GF-D8 (cell line): ENCODE data around the gene KIRREL1.
"Not testable (repeated sequence)": the region's sequence is repeated elsewhere in the genome, so short reads cannot be mapped to it uniquely, and the experiment has no call there.

Source experiments
- DNase-seq: peaks from one replicate; lab custom pipeline; 2025; lab: John Stamatoyannopoulos, UW

KIRREL1 gene

DNA sequence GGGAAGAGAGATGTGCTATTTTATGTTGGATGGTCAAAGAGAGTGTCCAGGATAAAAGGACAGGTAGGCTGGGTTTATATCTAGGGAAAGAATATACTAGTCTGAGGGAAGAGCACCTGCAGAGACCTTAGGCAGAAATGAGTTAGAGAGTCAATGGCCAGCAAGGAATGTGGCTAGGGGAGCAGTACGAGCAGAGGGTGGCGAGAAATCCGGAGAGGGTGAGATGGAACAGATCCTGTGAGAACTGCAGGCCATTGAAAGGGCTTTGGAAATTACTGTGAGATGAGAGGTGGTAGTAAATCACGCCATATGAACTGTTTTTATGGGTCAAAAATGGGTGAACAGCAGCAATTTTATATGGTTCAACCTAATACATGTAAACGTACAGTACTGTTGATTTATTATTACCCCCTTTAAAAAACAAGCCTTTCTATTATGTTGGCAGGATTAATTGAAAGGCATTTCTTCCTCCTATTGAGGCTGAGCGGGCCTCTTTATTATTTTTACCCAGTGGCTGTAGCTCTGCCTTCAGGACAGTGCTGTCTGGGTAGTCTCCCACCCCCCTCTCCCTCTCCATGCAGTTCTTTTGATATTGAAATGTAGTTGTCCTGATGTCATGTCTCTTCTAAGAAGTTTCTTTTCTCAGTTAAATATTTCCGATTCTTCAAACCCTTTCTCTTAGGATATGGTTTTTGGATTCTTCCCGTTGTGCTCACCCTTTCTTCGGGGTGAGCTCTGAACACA lies 112.1 kb downstream of the KIRREL1 start:
- DNase-seq: no peak

DNA sequence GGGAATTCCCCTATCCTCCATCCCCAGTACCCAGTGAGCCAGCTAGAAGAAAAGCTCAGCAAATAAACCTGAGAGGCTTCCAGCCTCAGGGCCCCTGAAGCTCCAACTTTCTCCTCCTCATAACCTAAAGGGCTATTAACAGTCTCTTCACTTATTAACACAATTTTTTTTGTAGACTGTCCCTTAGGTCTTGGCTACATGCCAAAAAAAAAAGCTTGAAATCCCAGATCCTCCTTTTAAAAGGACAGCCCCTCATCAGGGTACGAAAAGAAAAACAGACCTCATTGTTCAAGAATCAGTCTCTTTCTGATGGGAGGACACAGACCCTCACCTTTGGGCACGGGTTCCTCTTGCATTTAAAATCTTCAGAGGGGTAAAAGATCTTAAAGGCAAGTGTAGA lies 114.5 kb downstream of the KIRREL1 start:
- DNase-seq: no peak

DNA sequence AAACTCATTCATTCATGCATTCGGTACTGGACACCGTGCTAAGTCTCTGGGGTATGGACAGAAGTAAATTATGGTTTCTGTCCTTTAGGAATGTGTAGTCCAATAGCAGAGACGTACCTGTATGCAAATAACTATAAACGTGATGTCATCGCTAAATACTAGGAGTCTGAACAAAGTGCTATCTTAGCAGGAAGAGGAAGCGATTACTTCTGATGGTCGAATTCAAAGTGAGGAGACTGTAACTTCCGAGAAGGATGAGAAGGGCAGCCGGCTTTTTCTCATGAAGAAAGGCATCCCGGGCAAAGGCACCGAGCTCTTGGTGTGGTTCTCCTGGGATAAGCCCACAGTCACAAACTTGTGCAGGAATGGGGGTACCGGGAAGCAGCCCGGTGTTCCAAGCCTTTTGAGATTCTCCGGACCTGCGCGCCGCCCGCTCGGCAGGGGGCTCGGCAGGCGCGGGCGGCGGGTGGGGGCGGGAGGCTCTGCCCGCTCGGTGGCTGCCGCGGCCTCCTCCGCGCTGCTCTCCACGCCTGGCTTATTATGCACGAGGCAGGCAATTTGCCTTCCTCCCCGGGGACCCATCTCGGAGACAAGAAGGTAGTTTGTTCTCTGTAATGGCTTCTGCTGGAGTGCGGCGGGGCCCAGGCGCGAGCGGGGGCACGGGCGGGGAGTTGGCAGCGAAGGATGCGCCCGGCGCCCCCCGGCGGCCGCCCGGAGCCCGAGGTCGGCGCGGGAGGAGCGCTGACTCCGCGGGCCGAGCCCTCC lies 119.7 kb downstream of the KIRREL1 start:
- DNase-seq: no peak

DNA sequence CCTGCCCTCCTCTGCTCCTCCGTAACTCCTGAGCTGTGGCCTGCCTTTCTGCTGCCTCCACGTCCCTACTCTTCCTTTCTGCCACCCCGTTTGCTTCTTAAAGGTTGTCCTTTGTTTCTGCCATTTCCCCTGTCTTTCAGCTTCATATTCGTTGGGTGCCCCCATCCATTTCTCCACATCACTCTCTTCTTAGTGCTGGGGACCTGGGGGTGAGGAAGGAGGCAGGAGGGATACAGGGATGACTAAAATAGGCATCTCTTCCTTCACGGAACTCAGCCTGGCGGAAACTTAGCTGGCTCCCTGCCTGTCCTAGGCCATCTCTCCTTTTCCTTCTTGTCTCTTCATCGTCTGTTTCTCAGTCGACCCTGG lies 120.3 kb downstream of the KIRREL1 start:
- no peak for DNase-seq

DNA sequence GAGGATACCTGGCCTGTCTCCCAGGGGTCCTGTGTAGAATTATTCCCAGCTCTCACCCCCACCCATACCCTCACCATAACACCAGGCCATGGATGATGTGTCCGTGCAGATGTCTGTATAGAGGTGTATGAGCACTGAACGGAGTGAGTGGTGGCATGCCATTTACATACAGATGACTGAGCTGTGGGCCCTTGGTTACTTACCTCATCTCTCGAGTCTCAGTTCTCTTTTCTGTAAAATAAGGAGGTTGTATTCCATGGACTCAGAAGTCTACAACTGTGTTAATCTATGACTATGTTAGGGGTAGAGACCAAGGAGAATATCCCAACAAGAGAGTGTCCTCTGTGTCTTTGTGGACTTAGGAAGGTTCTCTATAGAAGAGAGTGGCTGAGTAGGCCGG lies 121.7 kb downstream of the KIRREL1 start:
- no peak for DNase-seq

DNA sequence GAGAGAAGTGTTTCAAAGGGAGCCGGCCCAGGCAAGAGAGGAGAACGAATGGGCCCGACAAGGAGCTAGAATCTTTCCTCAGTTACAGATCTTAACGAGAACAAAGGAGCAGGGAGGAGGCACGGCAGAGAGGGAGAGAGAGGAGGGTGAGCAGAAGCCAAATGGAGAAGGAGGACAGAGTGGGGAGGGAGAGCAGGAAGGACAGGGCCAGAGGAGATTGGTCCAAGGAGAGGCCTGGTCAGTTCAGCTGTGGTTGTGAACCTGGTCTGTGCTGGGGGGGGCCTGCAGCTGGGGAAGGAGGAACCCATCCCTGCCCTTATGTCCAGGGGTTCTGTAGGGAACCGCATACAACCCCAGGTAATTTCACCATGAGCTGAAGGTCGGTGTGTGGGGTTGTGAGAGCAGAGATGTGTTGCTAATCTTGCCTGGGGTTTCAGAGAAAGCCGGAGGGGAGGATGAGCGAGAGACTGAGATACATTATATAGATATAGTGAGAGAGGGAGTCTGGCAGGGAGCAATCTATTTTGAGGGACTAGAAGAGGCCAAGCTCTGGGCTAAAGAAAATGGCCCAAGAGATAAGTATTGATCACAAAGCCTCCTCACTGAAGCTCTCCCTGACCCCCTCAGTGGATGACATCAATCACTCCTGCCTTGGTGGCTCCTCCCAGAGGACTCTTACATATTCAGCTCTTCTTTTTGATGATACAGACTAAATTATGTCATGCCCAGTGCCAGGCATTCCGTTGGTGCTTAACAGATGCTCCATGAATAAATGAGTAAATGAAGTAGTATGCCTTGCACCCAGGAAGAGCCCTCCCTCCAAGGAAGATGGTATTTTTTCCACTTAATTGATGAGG lies 123.1 kb downstream of the KIRREL1 start:
- DNase-seq: no peak

DNA sequence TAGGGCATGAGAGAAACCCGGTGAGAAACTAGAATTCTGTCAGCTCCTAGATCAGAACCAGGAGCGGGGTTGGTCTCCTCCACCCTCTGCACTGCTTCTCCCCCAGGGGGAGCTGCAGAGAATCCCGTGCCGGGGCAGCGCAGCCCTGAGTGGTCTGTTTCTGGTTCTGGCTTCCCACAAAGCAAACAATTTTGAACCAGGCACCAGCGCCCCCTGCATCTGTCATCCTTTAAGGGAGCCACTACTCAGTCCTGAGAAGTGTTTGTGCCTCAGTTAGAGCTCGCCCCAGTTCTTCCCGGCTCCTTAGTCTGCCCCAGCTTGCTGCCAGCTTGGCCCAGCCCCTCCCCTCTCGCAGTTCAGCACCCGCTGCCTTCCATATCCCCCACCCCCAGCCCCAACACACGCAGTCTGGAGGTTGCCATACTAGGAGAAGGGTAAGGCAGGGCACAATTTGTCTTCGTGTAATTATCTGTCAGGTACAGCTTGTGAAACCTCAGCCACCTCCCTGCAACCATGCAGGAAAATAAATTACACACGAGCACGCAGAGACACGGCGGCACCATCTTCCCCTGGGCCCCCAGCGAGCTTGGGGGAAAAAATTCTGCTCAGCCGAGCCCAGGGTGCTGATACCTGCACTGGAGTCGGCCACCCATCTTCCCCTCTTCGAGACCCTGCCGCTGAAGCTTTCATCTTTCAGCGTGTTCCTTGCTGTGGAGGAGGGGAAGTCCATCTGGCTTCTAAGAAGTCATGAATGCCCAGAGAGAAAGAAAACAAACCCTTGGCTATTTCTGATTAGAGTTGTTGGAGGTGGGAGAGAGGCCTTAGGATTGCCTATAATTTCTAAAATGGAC lies 124.6 kb downstream of the KIRREL1 start:
- no peak for DNase-seq

DNA sequence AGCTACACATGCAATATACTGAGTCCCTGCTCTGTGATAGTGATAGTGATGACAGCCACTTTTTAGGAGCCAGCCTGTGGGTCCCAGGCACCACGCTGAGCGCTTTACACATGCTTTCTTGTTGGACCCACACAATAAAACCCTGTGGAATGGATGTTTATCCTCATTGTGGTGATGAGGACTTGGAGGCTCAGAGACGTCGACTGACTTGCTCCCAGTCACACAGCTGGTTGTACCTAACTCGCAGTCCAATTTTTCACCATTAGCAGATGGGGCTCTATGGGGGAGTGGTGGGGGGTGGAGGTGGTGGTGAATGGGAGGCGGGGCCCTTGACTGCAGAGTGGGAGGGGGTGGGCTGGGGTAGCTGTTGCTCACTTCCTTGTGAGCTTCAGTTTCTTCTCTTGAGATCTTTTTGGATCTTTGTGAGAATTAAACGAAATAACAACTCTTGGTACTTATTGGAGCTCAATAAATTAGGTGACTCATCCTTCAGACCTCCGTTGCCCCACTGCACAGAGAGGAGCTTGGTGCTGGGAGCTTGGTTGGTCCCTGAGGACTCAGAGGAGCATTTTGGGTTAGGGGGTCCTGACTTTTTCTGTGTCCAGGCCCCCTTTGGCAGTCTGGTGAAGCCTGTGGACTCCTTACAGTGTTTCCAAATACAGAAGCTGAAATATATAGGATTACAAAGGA lies 125.4 kb downstream of the KIRREL1 start:
- no peak for DNase-seq

DNA sequence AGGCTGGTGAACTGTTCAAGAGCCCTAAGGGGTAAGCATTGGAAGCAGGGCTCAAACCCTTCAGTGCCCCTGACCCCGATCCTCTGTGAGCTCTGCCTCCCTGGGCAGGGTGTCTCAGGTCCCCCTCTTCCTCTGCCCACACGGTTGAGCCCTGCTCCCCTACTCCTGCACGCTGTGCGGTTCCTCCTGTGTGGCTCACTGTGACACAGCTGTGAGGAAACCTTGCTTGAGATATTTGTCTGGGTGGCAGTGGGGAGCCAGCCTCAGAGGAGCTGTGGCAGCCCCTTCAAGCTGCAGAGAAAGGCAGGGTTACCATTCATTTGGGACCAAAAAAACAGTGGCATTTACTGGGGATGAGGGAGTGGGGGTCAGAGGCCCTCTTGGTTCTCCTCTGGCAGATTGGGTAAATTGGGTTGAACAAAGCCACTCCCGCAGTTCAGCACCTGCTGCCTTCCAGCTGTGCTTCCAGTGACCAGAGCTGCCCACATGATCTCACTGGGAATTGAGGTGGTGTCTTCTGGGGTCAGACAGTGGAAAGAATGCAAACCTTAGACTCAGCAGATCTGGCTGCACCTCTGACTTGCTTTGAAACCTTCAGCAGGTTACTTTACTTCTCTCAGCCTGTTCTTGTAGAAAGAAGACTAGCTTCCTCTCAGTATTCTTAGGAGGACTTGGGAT lies 126.7 kb downstream of the KIRREL1 start:
- DNase-seq: no peak

DNA sequence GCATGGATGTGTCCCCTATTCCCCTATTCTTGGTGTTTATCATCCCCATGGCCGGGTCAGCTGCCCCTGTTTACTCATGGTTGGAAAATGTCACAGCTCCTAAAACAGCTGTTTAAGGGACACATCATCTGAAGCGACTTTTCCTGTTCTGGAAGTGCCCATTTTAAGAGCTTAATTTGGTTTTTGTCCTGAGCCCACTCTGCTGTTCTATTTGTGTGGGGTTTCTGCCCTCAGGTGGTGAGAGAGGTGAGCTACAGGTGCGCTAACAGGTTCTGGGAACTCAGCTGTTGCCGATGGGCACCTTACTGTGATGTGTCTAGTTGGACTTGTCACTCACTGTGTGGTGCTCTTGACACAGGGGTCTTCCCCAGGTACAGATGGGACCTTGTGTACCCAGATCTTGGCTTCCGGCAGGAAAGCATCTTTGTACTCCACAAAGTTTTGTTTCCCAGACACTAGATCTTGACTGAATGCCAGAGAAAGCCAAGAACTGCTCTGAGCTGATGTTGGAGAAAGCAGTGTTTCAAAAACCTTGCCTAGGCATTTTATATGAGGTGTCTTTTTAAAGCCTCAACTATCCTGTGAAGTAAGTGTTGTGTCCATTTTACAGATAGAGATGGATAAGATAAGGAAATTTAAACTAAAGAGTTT lies 128.3 kb downstream of the KIRREL1 start:
- DNase-seq: no peak

DNA sequence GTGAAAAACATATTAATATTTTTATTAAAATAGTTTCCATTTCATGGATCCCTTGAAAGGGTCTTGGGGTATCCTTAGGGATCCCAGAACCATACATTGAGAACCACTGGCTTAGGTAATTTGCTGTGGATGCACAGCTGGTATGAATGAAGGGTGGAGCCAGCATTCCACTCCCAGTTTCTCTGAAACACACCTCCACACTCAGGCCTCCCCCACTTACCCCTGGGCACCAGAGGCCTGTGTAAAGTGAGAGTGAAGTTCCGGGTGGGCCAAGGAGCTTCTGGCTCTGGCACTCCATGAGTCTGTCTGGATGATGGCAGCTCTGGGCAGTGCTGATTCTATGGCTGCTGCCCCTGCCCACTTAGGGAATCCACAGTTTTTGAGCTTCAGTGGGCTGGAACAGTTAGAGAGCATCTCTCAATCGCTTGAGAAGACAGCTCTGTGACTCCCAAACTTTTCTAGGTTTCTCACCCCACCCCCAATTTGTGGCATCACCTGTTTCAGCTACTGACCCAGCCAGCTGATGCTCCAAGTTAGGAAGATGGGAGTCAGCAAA lies 129.5 kb downstream of the KIRREL1 start:
- DNase-seq: no peak

DNA sequence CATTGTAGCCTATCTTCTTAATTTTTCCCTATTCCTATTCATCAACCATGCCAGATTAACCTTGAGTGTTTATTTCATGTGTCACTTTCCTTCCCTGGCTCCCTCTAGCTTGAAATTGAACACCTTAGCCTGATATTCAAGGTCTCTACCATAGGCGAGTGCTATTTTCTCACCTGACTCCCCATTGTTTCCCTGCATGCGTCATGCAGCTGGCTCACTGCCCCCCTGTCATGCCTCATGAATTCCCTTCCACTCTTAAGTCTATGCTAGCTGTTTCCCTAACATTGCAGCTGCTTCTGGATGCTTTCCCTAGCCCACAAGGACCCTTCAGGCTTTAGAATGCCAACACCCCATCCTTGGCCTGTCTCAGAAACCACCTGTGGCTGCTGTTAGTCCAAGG lies 130.6 kb downstream of the KIRREL1 start:
- no peak for DNase-seq

DNA sequence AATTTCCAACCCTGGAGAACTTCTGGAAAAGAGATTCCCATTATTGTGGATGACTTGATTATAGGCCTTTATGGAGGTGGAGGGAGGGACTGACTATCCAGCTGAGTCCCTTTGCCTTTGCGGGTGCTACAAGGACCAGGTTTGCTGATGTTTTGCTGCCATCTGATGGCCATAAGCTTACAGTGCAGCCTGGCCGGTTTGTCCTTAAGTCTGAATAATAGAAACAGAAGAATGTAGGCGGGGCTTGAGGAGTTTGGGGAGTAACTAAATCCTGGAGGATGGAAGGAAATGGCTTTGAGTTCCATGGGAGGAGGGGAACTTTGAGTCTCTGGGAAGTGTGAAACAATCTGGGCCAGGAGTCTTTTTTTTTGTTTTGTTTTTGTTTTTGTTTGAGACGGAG lies 131.6 kb downstream of the KIRREL1 start:
- peak; percentile 14 for DNase-seq

DNA sequence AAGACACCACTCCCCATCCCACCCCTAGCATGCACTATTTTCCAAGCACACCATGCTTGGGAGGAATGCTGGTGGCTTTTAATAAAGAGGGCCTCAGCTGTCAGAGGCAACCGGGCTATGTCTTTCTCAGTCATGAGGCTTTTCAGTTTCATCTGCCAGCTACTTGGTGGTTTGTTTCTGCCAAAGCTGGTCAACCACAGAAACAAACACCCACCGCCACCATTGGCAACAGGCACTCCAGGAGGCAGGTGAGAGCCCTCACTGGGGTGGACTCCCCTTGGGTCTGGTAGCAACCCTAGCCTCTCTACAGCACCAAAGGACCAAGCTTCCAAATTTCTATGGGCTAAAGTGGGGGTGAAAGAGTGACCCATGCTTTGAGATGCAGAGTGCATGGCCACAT lies 133.0 kb downstream of the KIRREL1 start:
- DNase-seq: no peak

DNA sequence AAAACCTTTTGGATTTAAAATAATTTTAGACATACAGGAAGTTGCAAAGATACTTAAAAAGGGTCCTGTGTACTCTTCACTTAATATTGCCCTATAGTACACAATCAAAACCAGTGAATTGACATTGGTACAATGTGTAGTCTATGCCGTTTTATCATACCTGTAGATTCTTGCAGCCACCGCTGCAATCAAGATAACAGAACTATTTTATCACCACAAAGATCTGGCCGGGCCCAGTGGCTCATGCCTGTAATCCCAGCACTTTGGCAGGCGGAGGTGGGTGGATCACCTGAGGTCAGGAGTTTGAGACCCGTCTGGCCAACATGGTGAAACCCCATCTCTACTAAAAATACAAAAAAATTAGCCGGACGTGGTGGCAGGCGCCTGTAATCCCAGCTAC lies 135.1 kb downstream of the KIRREL1 start:
- DNase-seq: not testable (repeated sequence)

DNA sequence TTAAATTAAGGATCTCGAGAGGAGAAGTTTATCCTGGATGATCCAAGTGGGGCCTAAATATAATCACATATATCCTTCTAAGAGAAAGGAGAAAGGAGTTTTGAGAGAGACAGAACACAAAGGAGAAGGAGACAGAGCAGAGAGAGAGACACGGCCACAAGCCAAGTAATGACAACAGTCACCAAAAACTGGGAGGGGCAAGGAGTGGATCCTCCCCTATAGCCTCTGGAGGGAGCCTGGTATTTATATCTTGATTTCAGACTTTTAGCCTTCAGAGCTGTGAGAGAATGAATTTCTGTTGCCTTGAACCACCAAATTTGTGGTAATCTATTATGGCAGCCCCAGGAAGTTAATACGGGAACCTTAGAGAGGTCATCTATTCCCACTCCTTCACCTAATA lies 137.8 kb downstream of the KIRREL1 start:
- no peak for DNase-seq

DNA sequence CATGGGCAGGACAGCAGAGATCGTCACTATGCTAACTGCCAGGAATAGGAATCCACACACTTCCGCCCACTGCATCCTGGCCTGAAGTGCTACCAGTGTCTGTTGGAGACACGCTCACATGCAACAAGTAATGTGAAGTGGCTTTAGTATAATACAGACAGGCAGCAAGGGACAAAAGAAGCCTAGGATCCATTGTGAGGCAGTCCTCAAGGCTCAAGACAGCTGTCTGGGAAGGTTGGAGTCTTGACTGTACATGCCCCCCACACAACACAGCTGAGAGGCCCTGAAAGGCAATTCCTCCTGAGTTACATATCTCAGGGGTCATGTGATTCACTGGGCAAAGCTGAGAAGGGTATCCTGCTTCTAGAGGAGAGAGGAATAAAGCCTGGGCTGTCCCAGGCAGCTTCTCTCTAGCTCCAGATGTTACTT lies 147.3 kb downstream of the KIRREL1 start:
- no peak for DNase-seq

DNA sequence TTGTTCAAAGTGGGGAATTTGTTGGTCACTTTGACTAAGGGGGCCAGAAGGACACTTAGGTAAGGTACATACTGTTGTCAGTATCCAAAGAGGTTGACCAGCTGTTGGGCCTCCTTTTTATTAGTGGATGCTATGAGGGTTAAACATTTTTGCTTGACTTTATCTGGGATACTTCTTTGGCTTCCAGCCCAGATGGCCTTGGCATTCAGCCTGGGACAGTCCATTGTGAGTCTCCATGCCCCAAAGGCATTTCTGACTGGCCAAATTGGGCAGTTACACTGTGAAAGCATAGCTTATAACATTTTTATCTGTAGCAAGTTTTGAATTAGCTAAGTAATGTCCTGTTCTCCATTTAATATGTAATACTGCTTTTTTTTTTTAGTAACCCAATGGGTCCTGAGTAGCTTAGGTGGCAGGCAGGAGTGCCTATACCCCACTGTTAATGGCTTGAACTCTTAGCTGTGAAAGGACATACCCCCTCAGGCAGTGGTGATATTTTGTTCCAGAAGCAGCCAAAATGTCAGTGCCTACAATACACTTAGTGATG lies 151.8 kb downstream of the KIRREL1 start:
- no peak for DNase-seq

DNA sequence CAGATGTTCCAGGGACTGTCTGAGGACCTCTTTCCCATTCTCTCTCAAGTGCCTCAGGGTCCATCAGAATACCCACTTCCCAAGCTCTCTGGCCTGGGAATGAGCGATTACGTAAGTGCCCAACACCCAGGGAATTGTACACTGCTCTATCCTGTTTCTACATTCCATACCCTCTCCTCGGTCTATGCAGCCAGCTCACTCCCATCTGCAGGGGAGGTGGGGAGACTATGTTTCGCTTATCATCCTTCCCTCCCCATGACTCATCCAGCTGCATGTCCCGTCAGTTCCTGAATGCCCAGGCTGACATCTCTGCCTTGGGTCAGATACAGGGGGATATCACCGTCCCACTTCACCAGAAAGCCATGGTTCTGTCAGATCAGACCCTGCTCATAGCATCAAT lies 152.7 kb downstream of the KIRREL1 start:
- DNase-seq: no peak
